WTC11 (cell line): ENCODE data around the gene HPS1. TPM values are rescaled to one million over a fixed set of nuclear protein-coding genes. Genes with fewer than 3 reads are reported as not detected.

Experiments used
- ATAC-seq: fragments of 200-7000 bp; cut with Tn5 transposase; 2 replicates; pipeline ENCODE4 v1.10.0; 2021; ENCODE audit warnings: mild to moderate bottlenecking, moderate library complexity
- CTCF ChIA-PET: fragments of 300-600 bp; sonication (Branson Sonifier 250); formaldehyde crosslinking; loops from one replicate; lab custom pipeline; 2021; ENCODE audit warnings: antibody characterized with exemption; lab: Charles Lee
- POLR2A ChIA-PET: fragments of 350-600 bp; sonication (Branson Sonifier 250); formaldehyde crosslinking; loops from one replicate; lab custom pipeline; 2021; ENCODE audit warnings: antibody characterized with exemption; lab: Charles Lee
- DNase-seq: peaks from one replicate; pipeline ENCODE4 v3.0.0; 2021; ENCODE audit warnings: low spot score
- H3K27ac Mint-ChIP-seq: 2 replicates; pipeline ENCODE4 v1.8.0; 2021; ENCODE audit warnings: mixed read lengths
- H3K27me3 Mint-ChIP-seq: 2 replicates; pipeline ENCODE4 v1.8.0; 2021; ENCODE audit warnings: low read depth, mild to moderate bottlenecking, moderate library complexity, mixed read lengths
- H3K36me3 Mint-ChIP-seq: 2 replicates; pipeline ENCODE4 v1.8.0; 2021; ENCODE audit warnings: mixed read lengths
- H3K4me1 Mint-ChIP-seq: 2 replicates; pipeline ENCODE4 v1.8.0; 2022; ENCODE audit warnings: mixed read lengths
- H3K4me3 Mint-ChIP-seq: 2 replicates; pipeline ENCODE4 v1.8.0; 2021; ENCODE audit warnings: mild to moderate bottlenecking, moderate library complexity, mixed read lengths
- H3K9me3 Mint-ChIP-seq: 2 replicates; pipeline ENCODE4 v1.8.0; 2021; ENCODE audit warnings: mixed read lengths
- CTCF ChIP-seq: fragments of 200-600 bp; IDR thresholded peaks from 2 replicates; pipeline ENCODE4 v1.8.0; 2022; ENCODE audit warnings: antibody characterized with exemption
- E2F1 ChIP-seq: sonication (generic); formaldehyde crosslinking; IDR thresholded peaks from 2 replicates; pipeline ENCODE4 v1.8.0; 2022; ENCODE audit warnings: mild to moderate bottlenecking, missing genetic modification reagents
- ELF4 ChIP-seq: sonication (generic); formaldehyde crosslinking; IDR thresholded peaks from 2 replicates; pipeline ENCODE4 v1.8.1; 2022; ENCODE audit warnings: low read depth, mild to moderate bottlenecking, moderate library complexity, missing genetic modification reagents
- ESRRA ChIP-seq: sonication (generic); formaldehyde crosslinking; IDR thresholded peaks from 2 replicates; pipeline ENCODE4 v1.8.1; 2022; ENCODE audit warnings: mild to moderate bottlenecking, missing genetic modification reagents, borderline replicate concordance
- ETV6 ChIP-seq: sonication (generic); formaldehyde crosslinking; IDR thresholded peaks from 2 replicates; pipeline ENCODE4 v1.8.1; 2022; ENCODE audit warnings: mild to moderate bottlenecking, missing genetic modification reagents
- FOXJ3 ChIP-seq: sonication (generic); formaldehyde crosslinking; IDR thresholded peaks from 2 replicates; pipeline ENCODE4 v1.9.0; 2021; ENCODE audit warnings: missing genetic modification reagents, mild to moderate bottlenecking, borderline replicate concordance
- FOXK1 ChIP-seq: sonication (generic); formaldehyde crosslinking; IDR thresholded peaks from 2 replicates; pipeline ENCODE4 v1.8.0; 2022; ENCODE audit warnings: mild to moderate bottlenecking, moderate library complexity, missing genetic modification reagents
- HMGA2 ChIP-seq: fragments of 250-450 bp; sonication (Bioruptor Pico); IDR thresholded peaks from 2 replicates; pipeline ENCODE4 v1.4.0; 2021; ENCODE audit warnings: mild to moderate bottlenecking, moderate library complexity
- IRF2 ChIP-seq: sonication (generic); formaldehyde crosslinking; IDR thresholded peaks from 2 replicates; pipeline ENCODE4 v1.8.0; 2022; ENCODE audit warnings: low read depth, missing genetic modification reagents, borderline replicate concordance
- KAT7 ChIP-seq: sonication (generic); formaldehyde crosslinking; IDR thresholded peaks from 2 replicates; pipeline ENCODE4 v1.8.1; 2023; ENCODE audit warnings: missing genetic modification reagents, mild to moderate bottlenecking, borderline replicate concordance
- MYBL2 ChIP-seq: sonication (generic); formaldehyde crosslinking; IDR thresholded peaks from 2 replicates; pipeline ENCODE4 v1.8.1; 2023; ENCODE audit warnings: mild to moderate bottlenecking, moderate library complexity, missing genetic modification reagents
- NFE2L1 ChIP-seq: sonication (generic); formaldehyde crosslinking; IDR thresholded peaks from 2 replicates; pipeline ENCODE4 v1.8.1; 2023; ENCODE audit warnings: missing genetic modification reagents
- NR2C2 ChIP-seq: sonication (generic); formaldehyde crosslinking; IDR thresholded peaks from 2 replicates; pipeline ENCODE4 v1.8.0; 2022; ENCODE audit warnings: mild to moderate bottlenecking, missing genetic modification reagents
- PRRX2 ChIP-seq: fragments of 250-450 bp; sonication (Bioruptor Pico); IDR thresholded peaks from 2 replicates; pipeline ENCODE4 v1.8.0; 2021; ENCODE audit warnings: mild to moderate bottlenecking
- SP1 ChIP-seq: sonication (generic); formaldehyde crosslinking; conservative IDR thresholded peaks from 2 replicates; pipeline ENCODE4 v1.8.1; 2022; ENCODE audit warnings: missing genetic modification reagents
- TEAD4 ChIP-seq: sonication (generic); formaldehyde crosslinking; IDR thresholded peaks from 2 replicates; pipeline ENCODE4 v1.8.0; 2022; ENCODE audit warnings: mild to moderate bottlenecking, missing genetic modification reagents
- ZNF416 ChIP-seq: fragments of 250-450 bp; sonication (Bioruptor Pico); IDR thresholded peaks from 2 replicates; pipeline ENCODE4 v1.9.0; 2021; ENCODE audit warnings: mild to moderate bottlenecking, inconsistent platforms
- ZNF671 ChIP-seq: fragments of 250-450 bp; sonication (Bioruptor Pico); IDR thresholded peaks from 2 replicates; pipeline ENCODE4 v1.8.0; 2021; ENCODE audit warnings: mild to moderate bottlenecking
- microRNA-seq: library from miRNA; unstranded; fragments of <30 nt; microRNA quantifications from one replicate; pipeline ENCODE4 v1.2.0, GENCODE V29; 2022; ENCODE audit warnings: borderline number of aligned reads
- total RNA-seq: library from RNA; stranded (reverse); gene quantifications from 3 replicates; pipeline ENCODE4 v1.2.3, GENCODE V29; 2021
- TF ChIP-seq, protein P1 (sequence below): fragments of 250-450 bp; sonication (Bioruptor Pico); IDR thresholded peaks from 2 replicates; pipeline ENCODE4 v1.9.0; 2021; ENCODE audit warnings: mild to moderate bottlenecking
- TF ChIP-seq, protein P2 (sequence below): sonication (generic); formaldehyde crosslinking; IDR thresholded peaks from 2 replicates; pipeline ENCODE4 v1.8.1; 2022; ENCODE audit warnings: missing genetic modification reagents, borderline replicate concordance
- TF ChIP-seq, protein P3 (sequence below): fragments of 250-450 bp; sonication (Bioruptor Pico); IDR thresholded peaks from 2 replicates; pipeline ENCODE4 v1.8.0; 2021; ENCODE audit warnings: mild to moderate bottlenecking

Gene HPS1
- total RNA-seq, 1 experiment from 2014 or later = 49.3 TPM

- no peak for TF ChIP-seq FOXK1 (CRISPR knock-in tag)
- no peak for TF ChIP-seq HMGA2
- TF ChIP-seq, all 79 proteins: peak for 0
These were observed 78.1 kb downstream of the HPS1 start (continued) for GRCh38 chr10:98368644-98369043.

- no peak overlapping the region for H3K4me3 Mint-ChIP-seq
- DNase-seq = no peak
These were observed 78.9 kb downstream of the HPS1 start for GRCh38 chr10:98367604-98368451.

More at GRCh38 chr10:98367604-98368451, 78.9 kb downstream of the HPS1 start:
- Mint-ChIP-seq H3K27ac (peak overlapping the region; percentile 16; the same call in 1 of the 2 replicates), H3K9me3 (peaks cover 9% of the 10 kb centered on the region), H3K36me3 (no peaks in the 10 kb centered on the region), H3K27me3 (peaks cover 2% of the 10 kb centered on the region; the same call in 1 of the 2 replicates), H3K4me1 (peaks cover 56% of the 10 kb centered on the region)
- peak; percentile 80 for ATAC-seq
- TF ChIP-seq ELF4 = no peak
- no peak for TF ChIP-seq ESRRA (CRISPR knock-in tag)
- TF ChIP-seq, protein P1, sequence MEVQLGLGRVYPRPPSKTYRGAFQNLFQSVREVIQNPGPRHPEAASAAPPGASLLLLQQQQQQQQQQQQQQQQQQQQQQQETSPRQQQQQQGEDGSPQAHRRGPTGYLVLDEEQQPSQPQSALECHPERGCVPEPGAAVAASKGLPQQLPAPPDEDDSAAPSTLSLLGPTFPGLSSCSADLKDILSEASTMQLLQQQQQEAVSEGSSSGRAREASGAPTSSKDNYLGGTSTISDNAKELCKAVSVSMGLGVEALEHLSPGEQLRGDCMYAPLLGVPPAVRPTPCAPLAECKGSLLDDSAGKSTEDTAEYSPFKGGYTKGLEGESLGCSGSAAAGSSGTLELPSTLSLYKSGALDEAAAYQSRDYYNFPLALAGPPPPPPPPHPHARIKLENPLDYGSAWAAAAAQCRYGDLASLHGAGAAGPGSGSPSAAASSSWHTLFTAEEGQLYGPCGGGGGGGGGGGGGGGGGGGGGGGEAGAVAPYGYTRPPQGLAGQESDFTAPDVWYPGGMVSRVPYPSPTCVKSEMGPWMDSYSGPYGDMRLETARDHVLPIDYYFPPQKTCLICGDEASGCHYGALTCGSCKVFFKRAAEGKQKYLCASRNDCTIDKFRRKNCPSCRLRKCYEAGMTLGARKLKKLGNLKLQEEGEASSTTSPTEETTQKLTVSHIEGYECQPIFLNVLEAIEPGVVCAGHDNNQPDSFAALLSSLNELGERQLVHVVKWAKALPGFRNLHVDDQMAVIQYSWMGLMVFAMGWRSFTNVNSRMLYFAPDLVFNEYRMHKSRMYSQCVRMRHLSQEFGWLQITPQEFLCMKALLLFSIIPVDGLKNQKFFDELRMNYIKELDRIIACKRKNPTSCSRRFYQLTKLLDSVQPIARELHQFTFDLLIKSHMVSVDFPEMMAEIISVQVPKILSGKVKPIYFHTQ (CRISPR knock-in tag) = no peak
- TF ChIP-seq NFE2L1 = no peak
- TF ChIP-seq CTCF = no peak
- no peak for TF ChIP-seq PRRX2 (CRISPR knock-in tag)
- no peak for TF ChIP-seq SP1 (CRISPR knock-in tag)
- no peak for TF ChIP-seq MYBL2
- no peak for TF ChIP-seq KAT7
- TF ChIP-seq, protein P2, sequence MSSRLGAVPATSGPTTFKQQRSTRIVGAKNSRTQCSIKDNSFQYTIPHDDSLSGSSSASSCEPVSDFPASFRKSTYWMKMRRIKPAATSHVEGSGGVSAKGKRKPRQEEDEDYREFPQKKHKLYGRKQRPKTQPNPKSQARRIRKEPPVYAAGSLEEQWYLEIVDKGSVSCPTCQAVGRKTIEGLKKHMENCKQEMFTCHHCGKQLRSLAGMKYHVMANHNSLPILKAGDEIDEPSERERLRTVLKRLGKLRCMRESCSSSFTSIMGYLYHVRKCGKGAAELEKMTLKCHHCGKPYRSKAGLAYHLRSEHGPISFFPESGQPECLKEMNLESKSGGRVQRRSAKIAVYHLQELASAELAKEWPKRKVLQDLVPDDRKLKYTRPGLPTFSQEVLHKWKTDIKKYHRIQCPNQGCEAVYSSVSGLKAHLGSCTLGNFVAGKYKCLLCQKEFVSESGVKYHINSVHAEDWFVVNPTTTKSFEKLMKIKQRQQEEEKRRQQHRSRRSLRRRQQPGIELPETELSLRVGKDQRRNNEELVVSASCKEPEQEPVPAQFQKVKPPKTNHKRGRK (CRISPR knock-in tag) = no peak
- no peak for TF ChIP-seq IRF2
- TF ChIP-seq ZNF671 (CRISPR knock-in tag) = no peak
- no peak for TF ChIP-seq TEAD4
- no peak for TF ChIP-seq ZNF416
- no peak for TF ChIP-seq FOXJ3
- TF ChIP-seq ETV6 (CRISPR knock-in tag) = no peak
- TF ChIP-seq E2F1 (CRISPR knock-in tag) = no peak
- TF ChIP-seq, protein P3, sequence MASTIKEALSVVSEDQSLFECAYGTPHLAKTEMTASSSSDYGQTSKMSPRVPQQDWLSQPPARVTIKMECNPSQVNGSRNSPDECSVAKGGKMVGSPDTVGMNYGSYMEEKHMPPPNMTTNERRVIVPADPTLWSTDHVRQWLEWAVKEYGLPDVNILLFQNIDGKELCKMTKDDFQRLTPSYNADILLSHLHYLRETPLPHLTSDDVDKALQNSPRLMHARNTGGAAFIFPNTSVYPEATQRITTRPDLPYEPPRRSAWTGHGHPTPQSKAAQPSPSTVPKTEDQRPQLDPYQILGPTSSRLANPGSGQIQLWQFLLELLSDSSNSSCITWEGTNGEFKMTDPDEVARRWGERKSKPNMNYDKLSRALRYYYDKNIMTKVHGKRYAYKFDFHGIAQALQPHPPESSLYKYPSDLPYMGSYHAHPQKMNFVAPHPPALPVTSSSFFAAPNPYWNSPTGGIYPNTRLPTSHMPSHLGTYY (CRISPR knock-in tag) = no peak
- TF ChIP-seq NR2C2 (CRISPR knock-in tag) = no peak
- ChIA-PET POLR2A (interaction anchor here (0.6 kb wide), 1 partner anchor 17 kb away, joined by 3 read pairs; no protein-coding TSS in a partner anchor), CTCF (interaction anchor here (0.8 to 1.0 kb wide), 2 partner anchors 58 to 59 kb away, joined by 3 read pairs; no protein-coding TSS in a partner anchor)

Small RNA genes within 50 kb of the gene (microRNA-seq; reads per million reads assigned to microRNA genes)
- gene MIR1287 = 43.3 reads per million, percentile 51 among the genes with 10 or more reads in this experiment
- gene MIR4685 = 1.7 reads per million

Other genes starting within 250 kb of the HPS1 start
- 0.07 to 0.35 TPM (median 0.21 TPM) in 3 replicates for gene LOXL4, start 178.7 kb downstream of the HPS1 start, total RNA-seq
- 7.0 to 8.6 TPM (median 8.1 TPM) in 3 replicates for gene PYROXD2, start 31.8 kb downstream of the HPS1 start, total RNA-seq